Mucosa of stomach (tissue), 1 donor: ENCODE results near the gene ABL2.

Experiments
- H3K27me3 ChIP-seq: one replicate; pipeline ENCODE4 v1.7.0; 2013; ENCODE audit warnings: mild to moderate bottlenecking, low read length; ENCODE audit not compliant: control insufficient read depth, insufficient read depth
- H3K36me3 ChIP-seq: one replicate; pipeline ENCODE4 v1.7.0; 2013; ENCODE audit warnings: low read length; ENCODE audit not compliant: control insufficient read depth, insufficient read depth
- H3K4me1 ChIP-seq: one replicate; pipeline ENCODE4 v1.7.0; 2013; ENCODE audit warnings: mild to moderate bottlenecking, low read length; ENCODE audit not compliant: control insufficient read depth, insufficient read depth
- H3K4me3 ChIP-seq: one replicate; pipeline ENCODE4 v1.7.0; 2013; ENCODE audit warnings: low read length
- H3K9ac ChIP-seq: one replicate; pipeline ENCODE4 v1.7.0; 2013; ENCODE audit warnings: mild to moderate bottlenecking, low read length, moderate library complexity
- H3K9me3 ChIP-seq: one replicate; pipeline ENCODE4 v1.7.0; 2013; ENCODE audit warnings: mild to moderate bottlenecking, low read length, moderate library complexity; ENCODE audit not compliant: control insufficient read depth
- donor health status: Pancreatic carcinoma.

Gene ABL2

GRCh38 chr1:179166663-179167417 is 62.6 kb downstream of the ABL2 start:
- Histone ChIP-seq H3K9ac (no peak overlapping the region), H3K36me3 (no peaks in the 10 kb centered on the region), H3K27me3 (no peaks in the 10 kb centered on the region), H3K4me3 (no peak overlapping the region), H3K4me1 (peaks cover 3% of the 10 kb centered on the region), H3K9me3 (no peaks in the 10 kb centered on the region)

GRCh38 chr1:179164494-179164893 is 65.0 kb downstream of the ABL2 start:
- Histone ChIP-seq H3K36me3 (no peaks in the 10 kb centered on the region), H3K4me1 (no peaks in the 10 kb centered on the region), H3K4me3 (no peak overlapping the region), H3K27me3 (no peaks in the 10 kb centered on the region), H3K9ac (no peak overlapping the region), H3K9me3 (no peaks in the 10 kb centered on the region)

- Histone ChIP-seq H3K4me1 (peaks cover 7% of the 10 kb centered on the region), H3K9ac (no peak overlapping the region), H3K4me3 (no peak overlapping the region), H3K27me3 (no peaks in the 10 kb centered on the region), H3K36me3 (no peaks in the 10 kb centered on the region), H3K9me3 (no peaks in the 10 kb centered on the region)
Observed at GRCh38 chr1:179156708-179157107, 72.8 kb downstream of the ABL2 start.

GRCh38 chr1:179156026-179156425 is 73.5 kb downstream of the ABL2 start:
- H3K4me1 ChIP-seq = peaks cover 7% of the 10 kb centered on the region
- no peaks in the 10 kb centered on the region for H3K27me3 ChIP-seq
- no peak overlapping the region for H3K9ac ChIP-seq
- no peak overlapping the region for H3K4me3 ChIP-seq
- no peaks in the 10 kb centered on the region for H3K9me3 ChIP-seq
- no peaks in the 10 kb centered on the region for H3K36me3 ChIP-seq

- H3K4me3 ChIP-seq = no peak overlapping the region
- H3K9me3 ChIP-seq = no peaks in the 10 kb centered on the region
- no peaks in the 10 kb centered on the region for H3K36me3 ChIP-seq
- peaks cover 7% of the 10 kb centered on the region for H3K4me1 ChIP-seq
- no peak overlapping the region for H3K9ac ChIP-seq
- no peaks in the 10 kb centered on the region for H3K27me3 ChIP-seq
Observed at GRCh38 chr1:179155615-179156014, 73.9 kb downstream of the ABL2 start.

- H3K36me3 ChIP-seq = no peaks in the 10 kb centered on the region
- peaks cover 7% of the 10 kb centered on the region for H3K4me1 ChIP-seq
- H3K4me3 ChIP-seq = no peak overlapping the region
- H3K27me3 ChIP-seq = no peaks in the 10 kb centered on the region
- H3K9me3 ChIP-seq = no peaks in the 10 kb centered on the region
- no peak overlapping the region for H3K9ac ChIP-seq
Observed at GRCh38 chr1:179154437-179154836, 75.0 kb downstream of the ABL2 start.

- no peak overlapping the region for H3K4me3 ChIP-seq
- no peaks in the 10 kb centered on the region for H3K27me3 ChIP-seq
- peaks cover 7% of the 10 kb centered on the region for H3K4me1 ChIP-seq
- no peak overlapping the region for H3K9ac ChIP-seq
- H3K9me3 ChIP-seq = no peaks in the 10 kb centered on the region
- H3K36me3 ChIP-seq = no peaks in the 10 kb centered on the region
Observed at GRCh38 chr1:179153217-179153616, 76.3 kb downstream of the ABL2 start.

GRCh38 chr1:179151908-179152682 is 77.4 kb downstream of the ABL2 start:
- H3K36me3 ChIP-seq = no peaks in the 10 kb centered on the region
- peaks cover 7% of the 10 kb centered on the region for H3K4me1 ChIP-seq
- no peak overlapping the region for H3K4me3 ChIP-seq
- H3K9ac ChIP-seq = no peak overlapping the region
- H3K27me3 ChIP-seq = no peaks in the 10 kb centered on the region
- H3K9me3 ChIP-seq = no peaks in the 10 kb centered on the region

- Histone ChIP-seq H3K4me1 (peaks cover 4% of the 10 kb centered on the region), H3K36me3 (no peaks in the 10 kb centered on the region), H3K9me3 (no peaks in the 10 kb centered on the region), H3K4me3 (no peak overlapping the region), H3K9ac (no peak overlapping the region), H3K27me3 (no peaks in the 10 kb centered on the region)
Observed at GRCh38 chr1:179146911-179147310, 82.6 kb downstream of the ABL2 start.

- H3K4me3 ChIP-seq = no peak overlapping the region
- peaks cover 4% of the 10 kb centered on the region for H3K4me1 ChIP-seq
- H3K27me3 ChIP-seq = no peaks in the 10 kb centered on the region
- H3K9me3 ChIP-seq = no peaks in the 10 kb centered on the region
- H3K9ac ChIP-seq = no peak overlapping the region
- H3K36me3 ChIP-seq = no peaks in the 10 kb centered on the region
Observed at GRCh38 chr1:179146476-179146875, 83.0 kb downstream of the ABL2 start.

GRCh38 chr1:179145521-179145920 is 84.0 kb downstream of the ABL2 start:
- H3K27me3 ChIP-seq = no peaks in the 10 kb centered on the region
- no peaks in the 10 kb centered on the region for H3K9me3 ChIP-seq
- H3K36me3 ChIP-seq = no peaks in the 10 kb centered on the region
- no peak overlapping the region for H3K4me3 ChIP-seq
- peaks cover 4% of the 10 kb centered on the region for H3K4me1 ChIP-seq
- no peak overlapping the region for H3K9ac ChIP-seq

- Histone ChIP-seq H3K4me3 (no peak overlapping the region), H3K4me1 (peaks cover 4% of the 10 kb centered on the region), H3K27me3 (no peaks in the 10 kb centered on the region), H3K9me3 (no peaks in the 10 kb centered on the region), H3K36me3 (no peaks in the 10 kb centered on the region), H3K9ac (no peak overlapping the region)
Observed at GRCh38 chr1:179144626-179145025, 84.9 kb downstream of the ABL2 start.
